BE2C (cell line): ENCODE results near the gene CRHR1.
A peak's percentile ranks its signal among the peaks of the same experiment; 100 is the strongest.

Source experiments
- DNase-seq: peaks from one replicate; pipeline ENCODE4 v3.0.0-alpha.2; 2020
- H3K27me3 ChIP-seq: fragments of 250-450 bp; sonication (Bioruptor Pico); 2 replicates; pipeline ENCODE4 v1.5.1; 2020; ENCODE audit warnings: mild to moderate bottlenecking
- H3K36me3 ChIP-seq: fragments of 250-450 bp; sonication (Bioruptor Pico); 2 replicates; pipeline ENCODE4 v1.5.1; 2020; ENCODE audit warnings: mild to moderate bottlenecking
- H3K4me1 ChIP-seq: fragments of 250-450 bp; sonication (Bioruptor Pico); 2 replicates; pipeline ENCODE4 v1.5.1; 2020
- H3K4me3 ChIP-seq: 2 replicates; pipeline ENCODE4 v1.5.1; 2011; ENCODE audit warnings: low read depth, low read length
- H3K9me3 ChIP-seq: fragments of 250-450 bp; sonication (Bioruptor Pico); 2 replicates; pipeline ENCODE4 v1.5.1; 2020
- CTCF ChIP-seq: IDR thresholded peaks from 2 replicates; pipeline ENCODE4 v1.5.1; 2012; ENCODE audit warnings: mild to moderate bottlenecking, low read depth, low read length

The CRHR1 gene

GRCh38 chr17:45784741-45785479 is 790 bp downstream of the CRHR1 start:
- Histone ChIP-seq H3K9me3 (no peaks in the 10 kb centered on the region), H3K36me3 (no peaks in the 10 kb centered on the region), H3K27me3 (peaks cover 95% of the 10 kb centered on the region), H3K4me1 (no peaks in the 10 kb centered on the region), H3K4me3 (peak overlapping the region; percentile 38)
- TF ChIP-seq CTCF: no peak
- DNase-seq: peak; percentile 75

GRCh38 chr17:45785480-45786193 is 1.5 kb downstream of the CRHR1 start:
- no peaks in the 10 kb centered on the region for H3K9me3 ChIP-seq
- H3K27me3 ChIP-seq: peaks cover 98% of the 10 kb centered on the region
- no peaks in the 10 kb centered on the region for H3K4me1 ChIP-seq
- H3K4me3 ChIP-seq: no peak overlapping the region
- TF ChIP-seq CTCF: no peak
- H3K36me3 ChIP-seq: no peaks in the 10 kb centered on the region
- DNase-seq: no peak

- no peaks in the 10 kb centered on the region for H3K4me1 ChIP-seq
- no peak for TF ChIP-seq CTCF
- peaks cover 99% of the 10 kb centered on the region for H3K27me3 ChIP-seq
- H3K4me3 ChIP-seq: no peak overlapping the region
- no peak for DNase-seq
- H3K9me3 ChIP-seq: no peaks in the 10 kb centered on the region
- H3K36me3 ChIP-seq: no peaks in the 10 kb centered on the region
These were observed 2.2 kb downstream of the CRHR1 start for GRCh38 chr17:45786349-45786748.

- Histone ChIP-seq H3K4me3 (no peak overlapping the region), H3K36me3 (no peaks in the 10 kb centered on the region), H3K9me3 (no peaks in the 10 kb centered on the region), H3K27me3 (peaks cover 99% of the 10 kb centered on the region), H3K4me1 (no peaks in the 10 kb centered on the region)
- no peak for TF ChIP-seq CTCF
- no peak for DNase-seq
These were observed 2.9 kb downstream of the CRHR1 start for GRCh38 chr17:45787044-45787443.

- H3K4me1 ChIP-seq: no peaks in the 10 kb centered on the region
- H3K27me3 ChIP-seq: peaks cover 99% of the 10 kb centered on the region
- no peak for DNase-seq
- H3K36me3 ChIP-seq: no peaks in the 10 kb centered on the region
- no peaks in the 10 kb centered on the region for H3K9me3 ChIP-seq
- TF ChIP-seq CTCF: no peak
- H3K4me3 ChIP-seq: no peak overlapping the region
These were observed 3.5 kb downstream of the CRHR1 start for GRCh38 chr17:45787656-45788055.

GRCh38 chr17:45788057-45788456 is 3.9 kb downstream of the CRHR1 start:
- H3K27me3 ChIP-seq: peaks cover 99% of the 10 kb centered on the region
- H3K36me3 ChIP-seq: no peaks in the 10 kb centered on the region

More at GRCh38 chr17:45788057-45788456, 3.9 kb downstream of the CRHR1 start:
- H3K4me3 ChIP-seq: no peak overlapping the region
- no peaks in the 10 kb centered on the region for H3K9me3 ChIP-seq
- no peaks in the 10 kb centered on the region for H3K4me1 ChIP-seq
- no peak for DNase-seq
- TF ChIP-seq CTCF: no peak
